H1 (cell line): ENCODE data around the gene DKK1. TPM values are rescaled to one million over a fixed set of nuclear protein-coding genes. Genes with fewer than 3 reads are reported as not detected.

Source experiments
- ASH2L ChIP-seq: fragments of 200-600, 300-600 bp; sonication (generic); IDR thresholded peaks from one replicate; pipeline ENCODE4 v1.7.1; 2017; ENCODE audit warnings: low read length
- CBX8 ChIP-seq: fragments of 300-800, 300-1000 bp; sonication (generic); IDR thresholded peaks from 2 replicates; pipeline ENCODE4 v1.7.1; 2016; ENCODE audit warnings: low read depth, low read length, borderline replicate concordance
- CEBPB ChIP-seq: IDR thresholded peaks from 2 replicates; pipeline ENCODE4 v1.6.1; 2012; ENCODE audit warnings: low read depth, low read length
- CHD2 ChIP-seq: IDR thresholded peaks from 2 replicates; pipeline ENCODE4 v1.6.1; 2012; ENCODE audit warnings: low read length, improper control_type of control experiment
- CHD7 ChIP-seq: fragments of 300-600 bp; sonication (generic); IDR thresholded peaks from 2 replicates; pipeline ENCODE4 v1.7.1; 2012; ENCODE audit warnings: low read length, moderate library complexity, mild to moderate bottlenecking, inconsistent platforms; ENCODE audit not compliant: insufficient replicate concordance
- GABPA ChIP-seq: IDR thresholded peaks from 2 replicates; pipeline ENCODE4 v1.6.1; 2011; ENCODE audit warnings: mild to moderate bottlenecking, low read length, moderate library complexity, borderline replicate concordance; ENCODE audit not compliant: insufficient read depth
- HDAC6 ChIP-seq: IDR thresholded peaks from one replicate; pipeline ENCODE4 v1.7.1; 2012; ENCODE audit warnings: low read depth, mild to moderate bottlenecking, inconsistent platforms, low read length, moderate library complexity
- RAD21 ChIP-seq, 2 experiments: IDR thresholded peaks in 1 of 2; conservative IDR thresholded peaks in 1 of 2; 2 replicates each; pipeline ENCODE4 v1.6.1; 2011; ENCODE audit warnings: low read depth in 2 of 2, low read length in 2 of 2, improper control_type of control experiment in 1 of 2, inconsistent platforms in 1 of 2, mild to moderate bottlenecking in 1 of 2, moderate library complexity in 1 of 2
- SIRT6 ChIP-seq: IDR thresholded peaks from one replicate; pipeline ENCODE4 v1.7.1; 2012; ENCODE audit warnings: low read length, inconsistent platforms
- SP4 ChIP-seq: IDR thresholded peaks from 2 replicates; pipeline ENCODE4 v1.6.1; 2012; ENCODE audit warnings: low read length, inconsistent platforms
- TBP ChIP-seq: IDR thresholded peaks from 2 replicates; pipeline ENCODE4 v1.6.1; 2011; ENCODE audit warnings: low read depth, low read length, improper control_type of control experiment
- ZNF274 ChIP-seq: IDR thresholded peaks from 2 replicates; pipeline ENCODE4 v1.7.0; 2012; ENCODE audit warnings: low read length, borderline replicate concordance; ENCODE audit errors: extremely low read depth
- polyA plus RNA-seq, 7 experiments: library from polyadenylated mRNA; depleted of rRNA in 3 of 7; stranded (reverse) in 5 of 7; unstranded in 2 of 7; fragments of >200 nt in 5 of 7; fragments of 200-250 nt in 2 of 7; gene quantifications; 1 replicate in 5 of 7; 2 replicates in 1 of 7; 4 replicates in 1 of 7; pipeline versions ENCODE4 v1.2.1 to v1.2.3, GENCODE V29; 2011 to 2013; ENCODE audit warnings: missing spikeins in 2 of 7, mixed read lengths in 2 of 7
- total RNA-seq: library from RNA; stranded (reverse); fragmentation: NEBNext Ultra II Directional; extraction: Animal tissue kit (Norgen Biotek cat#: 25700); gene quantifications from 2 replicates; pipeline ENCODE4 v1.2.1, GENCODE V29; 2021

The DKK1 gene
- total and polyA plus RNA-seq, 2 of the 8 experiments (the other 6 are each of a cell fraction or from before 2014, with no cell fraction given) = 0.36 to 0.61 TPM

- TF ChIP-seq CHD7 (no peak), SIRT6 (no peak), ASH2L (no peak), CHD2 (no peak), RAD21 (IDR thresholded peaks at IDR 0.05 in 1 of 2, conservative IDR thresholded peaks at IDR 0.05 in 1 of 2; ENCODE audit: low read depth in 2 of 2, low read length in 2 of 2) (no peak), CEBPB (no peak), TBP (no peak), GABPA (no peak), HDAC6 (no peak), CBX8 (no peak), ZNF274 (no peak), SP4 (no peak)
Measured at GRCh38 chr10:52284416-52285013, 29.6 kb upstream of the DKK1 start (continued).
